ENCODE results near the gene DDX10.

DDX10 gene

DNA sequence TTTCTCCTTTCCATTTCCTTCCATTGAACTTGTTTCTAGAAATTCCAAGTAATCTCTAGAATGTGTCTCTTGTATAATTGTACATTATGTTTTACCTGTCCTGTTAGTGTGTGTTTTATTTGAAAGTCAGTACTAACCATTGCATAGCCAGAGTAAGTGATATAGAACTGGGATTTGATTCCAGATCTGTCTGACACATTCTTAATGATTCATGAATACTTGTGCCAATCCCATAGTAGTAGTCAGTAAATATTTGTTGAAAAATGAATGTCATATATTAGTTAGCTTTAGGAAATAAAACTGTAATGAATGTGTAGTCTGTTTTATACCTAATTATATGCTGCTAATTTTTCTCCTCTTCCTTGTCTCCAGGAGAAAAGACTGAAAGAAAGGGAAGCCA, 186.9 kb downstream of the DDX10 start:
- H3K4me3 ChIP-seq (replicated peaks; ENCODE audit: insufficient read depth, low read length) = no peak overlapping the region
- no peaks in the 10 kb centered on the region for H3K27me3 ChIP-seq (ENCODE audit: insufficient read depth, poor library complexity, severe bottlenecking)

DNA sequence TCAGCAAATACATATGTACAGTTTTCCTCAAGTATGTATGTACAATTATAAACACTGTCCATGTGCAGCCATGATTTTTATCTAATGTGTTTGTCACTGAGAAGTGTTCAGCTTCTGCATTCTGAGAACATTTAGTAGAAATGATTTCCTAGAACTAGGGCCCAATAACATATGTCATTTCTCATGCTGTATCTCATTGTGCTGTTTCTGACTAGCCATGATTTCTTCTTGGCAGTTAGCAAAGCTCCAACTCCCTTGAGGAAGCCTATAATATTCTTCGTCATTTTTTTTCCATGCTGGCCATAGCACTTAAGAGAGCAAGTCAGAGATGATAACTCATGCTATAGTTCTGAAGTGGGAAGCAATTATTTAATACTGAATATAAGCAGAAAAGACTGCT, 187.8 kb downstream of the DDX10 start:
- TF ChIP-seq GABPA (IDR thresholded peaks at IDR 0.05; ENCODE audit: low read depth) = no peak
- no peaks in the 10 kb centered on the region for H3K27me3 ChIP-seq (ENCODE audit: insufficient read depth, poor library complexity, severe bottlenecking)
- DNase-seq (ENCODE audit: low read depth in 1 of 2, low spot score in 1 of 2) = no peak
- H3K4me3 ChIP-seq (replicated peaks; ENCODE audit: insufficient read depth, low read length) = no peak overlapping the region
- H3K27ac ChIP-seq (replicated peaks) = no peak overlapping the region

More for the DNA sequence above, 186.9 kb downstream of the DDX10 start:
- TF ChIP-seq, protein P1, sequence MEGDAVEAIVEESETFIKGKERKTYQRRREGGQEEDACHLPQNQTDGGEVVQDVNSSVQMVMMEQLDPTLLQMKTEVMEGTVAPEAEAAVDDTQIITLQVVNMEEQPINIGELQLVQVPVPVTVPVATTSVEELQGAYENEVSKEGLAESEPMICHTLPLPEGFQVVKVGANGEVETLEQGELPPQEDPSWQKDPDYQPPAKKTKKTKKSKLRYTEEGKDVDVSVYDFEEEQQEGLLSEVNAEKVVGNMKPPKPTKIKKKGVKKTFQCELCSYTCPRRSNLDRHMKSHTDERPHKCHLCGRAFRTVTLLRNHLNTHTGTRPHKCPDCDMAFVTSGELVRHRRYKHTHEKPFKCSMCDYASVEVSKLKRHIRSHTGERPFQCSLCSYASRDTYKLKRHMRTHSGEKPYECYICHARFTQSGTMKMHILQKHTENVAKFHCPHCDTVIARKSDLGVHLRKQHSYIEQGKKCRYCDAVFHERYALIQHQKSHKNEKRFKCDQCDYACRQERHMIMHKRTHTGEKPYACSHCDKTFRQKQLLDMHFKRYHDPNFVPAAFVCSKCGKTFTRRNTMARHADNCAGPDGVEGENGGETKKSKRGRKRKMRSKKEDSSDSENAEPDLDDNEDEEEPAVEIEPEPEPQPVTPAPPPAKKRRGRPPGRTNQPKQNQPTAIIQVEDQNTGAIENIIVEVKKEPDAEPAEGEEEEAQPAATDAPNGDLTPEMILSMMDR (IDR thresholded peaks at IDR 0.05; ENCODE audit: insufficient read depth, low read length) = no peak
- no peak for TF ChIP-seq POLR2AphosphoS5 (IDR thresholded peaks at IDR 0.05; ENCODE audit: low read depth)
- TF ChIP-seq GABPA (IDR thresholded peaks at IDR 0.05; ENCODE audit: low read depth) = no peak
- no peak for TF ChIP-seq SPI1 (IDR thresholded peaks at IDR 0.05; ENCODE audit: borderline replicate concordance, low read depth)
- TF ChIP-seq, protein P2, sequence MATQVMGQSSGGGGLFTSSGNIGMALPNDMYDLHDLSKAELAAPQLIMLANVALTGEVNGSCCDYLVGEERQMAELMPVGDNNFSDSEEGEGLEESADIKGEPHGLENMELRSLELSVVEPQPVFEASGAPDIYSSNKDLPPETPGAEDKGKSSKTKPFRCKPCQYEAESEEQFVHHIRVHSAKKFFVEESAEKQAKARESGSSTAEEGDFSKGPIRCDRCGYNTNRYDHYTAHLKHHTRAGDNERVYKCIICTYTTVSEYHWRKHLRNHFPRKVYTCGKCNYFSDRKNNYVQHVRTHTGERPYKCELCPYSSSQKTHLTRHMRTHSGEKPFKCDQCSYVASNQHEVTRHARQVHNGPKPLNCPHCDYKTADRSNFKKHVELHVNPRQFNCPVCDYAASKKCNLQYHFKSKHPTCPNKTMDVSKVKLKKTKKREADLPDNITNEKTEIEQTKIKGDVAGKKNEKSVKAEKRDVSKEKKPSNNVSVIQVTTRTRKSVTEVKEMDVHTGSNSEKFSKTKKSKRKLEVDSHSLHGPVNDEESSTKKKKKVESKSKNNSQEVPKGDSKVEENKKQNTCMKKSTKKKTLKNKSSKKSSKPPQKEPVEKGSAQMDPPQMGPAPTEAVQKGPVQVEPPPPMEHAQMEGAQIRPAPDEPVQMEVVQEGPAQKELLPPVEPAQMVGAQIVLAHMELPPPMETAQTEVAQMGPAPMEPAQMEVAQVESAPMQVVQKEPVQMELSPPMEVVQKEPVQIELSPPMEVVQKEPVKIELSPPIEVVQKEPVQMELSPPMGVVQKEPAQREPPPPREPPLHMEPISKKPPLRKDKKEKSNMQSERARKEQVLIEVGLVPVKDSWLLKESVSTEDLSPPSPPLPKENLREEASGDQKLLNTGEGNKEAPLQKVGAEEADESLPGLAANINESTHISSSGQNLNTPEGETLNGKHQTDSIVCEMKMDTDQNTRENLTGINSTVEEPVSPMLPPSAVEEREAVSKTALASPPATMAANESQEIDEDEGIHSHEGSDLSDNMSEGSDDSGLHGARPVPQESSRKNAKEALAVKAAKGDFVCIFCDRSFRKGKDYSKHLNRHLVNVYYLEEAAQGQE (IDR thresholded peaks at IDR 0.05; ENCODE audit: insufficient replicate concordance, low read depth) = no peak
- H3K27ac ChIP-seq (replicated peaks) = no peak overlapping the region
- DNase-seq (ENCODE audit: low read depth in 1 of 2, low spot score in 1 of 2) = no peak

DNA sequence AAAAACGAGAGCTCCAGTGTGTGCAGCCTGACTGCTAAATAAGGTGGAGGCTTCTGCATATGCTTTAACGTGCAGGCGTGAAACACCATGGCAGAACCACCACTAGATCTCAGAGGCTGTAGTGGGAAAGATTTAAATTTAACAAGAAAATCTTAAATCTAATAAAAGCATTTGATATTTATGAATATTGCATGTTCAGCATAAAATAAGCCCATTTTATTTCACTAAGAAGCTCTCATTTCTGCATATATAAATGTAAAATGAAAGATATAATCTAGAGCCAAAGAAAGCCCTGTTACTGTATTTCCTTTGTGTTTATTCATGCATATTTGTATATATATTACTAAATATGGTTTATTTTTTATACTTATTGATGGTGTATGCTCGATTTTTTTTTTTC, 188.3 kb downstream of the DDX10 start:
- DNase-seq (ENCODE audit: low read depth in 1 of 2, low spot score in 1 of 2) = no peak
- no peak overlapping the region for H3K27ac ChIP-seq (replicated peaks)
- H3K4me3 ChIP-seq (replicated peaks; ENCODE audit: insufficient read depth, low read length) = no peak overlapping the region
- no peaks in the 10 kb centered on the region for H3K27me3 ChIP-seq (ENCODE audit: insufficient read depth, poor library complexity, severe bottlenecking)
- TF ChIP-seq, protein P1 (IDR thresholded peaks at IDR 0.05; ENCODE audit: insufficient read depth, low read length) = no peak
- TF ChIP-seq, protein P2 (IDR thresholded peaks at IDR 0.05; ENCODE audit: insufficient replicate concordance, low read depth) = no peak
- TF ChIP-seq SPI1 (IDR thresholded peaks at IDR 0.05; ENCODE audit: borderline replicate concordance, low read depth) (no peak), GABPA (IDR thresholded peaks at IDR 0.05; ENCODE audit: low read depth) (no peak), POLR2AphosphoS5 (IDR thresholded peaks at IDR 0.05; ENCODE audit: low read depth) (no peak)

DNA sequence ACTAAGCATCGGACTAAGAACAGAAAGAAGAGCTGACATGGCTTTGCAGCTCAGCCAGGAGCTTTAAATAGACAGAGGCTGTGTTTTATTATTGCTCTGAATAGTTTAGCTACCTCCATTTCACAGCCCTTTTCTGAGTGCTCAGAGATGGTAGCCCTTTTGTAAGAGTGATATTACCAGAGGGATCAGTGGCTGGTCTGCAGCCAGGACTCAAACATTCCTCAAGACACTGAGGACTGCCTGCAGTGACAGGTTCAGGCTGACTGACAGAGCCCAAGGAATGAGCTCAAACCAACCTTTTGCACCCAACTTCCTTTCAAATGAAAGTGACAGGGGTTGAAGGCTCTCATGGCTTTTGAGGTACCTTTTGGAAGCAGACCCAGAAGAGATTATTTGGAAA, 189.0 kb downstream of the DDX10 start:
- Histone ChIP-seq H3K27ac (replicated peaks) (no peak overlapping the region), H3K27me3 (ENCODE audit: insufficient read depth, poor library complexity, severe bottlenecking) (no peaks in the 10 kb centered on the region), H3K4me3 (replicated peaks; ENCODE audit: insufficient read depth, low read length) (no peak overlapping the region)
- TF ChIP-seq GABPA (IDR thresholded peaks at IDR 0.05; ENCODE audit: low read depth) (no peak), POLR2AphosphoS5 (IDR thresholded peaks at IDR 0.05; ENCODE audit: low read depth) (no peak), SPI1 (IDR thresholded peaks at IDR 0.05; ENCODE audit: borderline replicate concordance, low read depth) (no peak)
- TF ChIP-seq, protein P2 (IDR thresholded peaks at IDR 0.05; ENCODE audit: insufficient replicate concordance, low read depth) = no peak
- TF ChIP-seq, protein P1 (IDR thresholded peaks at IDR 0.05; ENCODE audit: insufficient read depth, low read length) = no peak
- no peak for DNase-seq (ENCODE audit: low read depth in 1 of 2, low spot score in 1 of 2)

All from HL-60 (cell line).